K562 (cell line): ENCODE data around the gene CPED1. TPM values are rescaled to one million over a fixed set of nuclear protein-coding genes. Genes with fewer than 3 reads are reported as not detected.

Source experiments
- ESRRB ChIP-seq: fragments of 250-450 bp; sonication (Bioruptor Pico); IDR thresholded peaks from 2 replicates; pipeline ENCODE4 v1.5.0; 2020; ENCODE audit warnings: mild to moderate bottlenecking, moderate library complexity, borderline replicate concordance
- FOS ChIP-seq: IDR thresholded peaks from 3 replicates; pipeline ENCODE4 v1.6.1; 2011; ENCODE audit not compliant: insufficient read length; ENCODE audit errors: extremely low read depth
- HDAC3 ChIP-seq: fragments of 450-650 bp; IDR thresholded peaks from 2 replicates; pipeline ENCODE4 v1.6.1; 2018; ENCODE audit warnings: borderline replicate concordance, mild to moderate bottlenecking, moderate library complexity; ENCODE audit not compliant: partially characterized antibody
- NONO ChIP-seq, 2 experiments: fragments of 200-400 bp in 1 of 2; fragments of 450-650 bp in 1 of 2; formaldehyde crosslinking in 1 of 2; IDR thresholded peaks; 2 replicates each; pipeline ENCODE4 v1.6.1; 2017; ENCODE audit warnings: low read depth in 2 of 2, mild to moderate bottlenecking in 2 of 2, moderate library complexity in 2 of 2, low read length in 1 of 2
- NUFIP1 ChIP-seq: fragments of 450-650 bp; IDR thresholded peaks from 2 replicates; pipeline ENCODE4 v1.6.1; 2018; ENCODE audit not compliant: partially characterized antibody
- SUPT5H ChIP-seq: fragments of 450-650 bp; IDR thresholded peaks from 2 replicates; pipeline ENCODE4 v1.6.1; 2016
- TSC22D4 ChIP-seq: fragments of 450-650 bp; IDR thresholded peaks from 2 replicates; pipeline ENCODE4 v1.6.1; 2016; ENCODE audit warnings: missing genetic modification characterization, missing biosample characterization, control low read depth
- ZEB2 ChIP-seq: fragments of 450-650 bp; IDR thresholded peaks from 2 replicates; pipeline ENCODE4 v1.6.1; 2016
- ZNF197 ChIP-seq: fragments of 200-800 bp; sonication (Bioruptor generic); IDR thresholded peaks from 2 replicates; pipeline ENCODE4 v1.6.1; 2016; ENCODE audit warnings: low read depth, missing genetic modification characterization, missing compliant biosample characterization
- ZNF584 ChIP-seq: fragments of 200-800 bp; sonication (Bioruptor generic); IDR thresholded peaks from 2 replicates; pipeline ENCODE4 v1.6.1; 2016; ENCODE audit warnings: low read depth, mild to moderate bottlenecking, missing genetic modification characterization, missing compliant biosample characterization
- ZZZ3 ChIP-seq: fragments of 450-650 bp; IDR thresholded peaks from 2 replicates; pipeline ENCODE4 v1.6.1; 2016; ENCODE audit warnings: antibody characterized with exemption, mild to moderate bottlenecking, moderate library complexity
- polyA plus RNA-seq, 8 experiments: library from polyadenylated mRNA; depleted of rRNA in 4 of 8; stranded (reverse) in 5 of 8; unstranded in 3 of 8; fragments of >200 nt; fragmentation: Nextera tagmentation in 2 of 8; fragmentation: Illumina TruSeq in 1 of 8; extraction: Ambion mirVana in 2 of 8; extraction: Trizol in 1 of 8; gene quantifications; 2 replicates each; pipeline versions ENCODE4 v1.2.1 to v1.2.3, GENCODE V29; 2011 to 2014; ENCODE audit warnings: inconsistent platforms in 1 of 8, missing spikeins in 1 of 8
- total RNA-seq, 7 experiments: library from RNA; depleted of rRNA in 6 of 7; stranded (reverse); fragments of >200 nt in 6 of 7; fragmentation: Illumina TruSeq in 2 of 7; extraction: Trizol in 2 of 7; gene quantifications; 2 replicates each; pipeline versions ENCODE4 v1.2.1 to v1.2.3, GENCODE V29; 2011 to 2021; ENCODE audit warnings: low replicate concordance in 1 of 7
- TF ChIP-seq, protein P1 (sequence below): sonication (generic); formaldehyde crosslinking; IDR thresholded peaks from 2 replicates; pipeline ENCODE4 v1.8.0; 2022; ENCODE audit warnings: mild to moderate bottlenecking, missing genetic modification reagents
- TF ChIP-seq, protein P2 (sequence below): fragments of 250-450 bp; sonication (Bioruptor Pico); IDR thresholded peaks from 2 replicates; pipeline ENCODE4 v1.5.0; 2020; ENCODE audit warnings: mild to moderate bottlenecking
- TF ChIP-seq, protein P3 (sequence below): fragments of 250-450 bp; sonication (Bioruptor Pico); IDR thresholded peaks from 2 replicates; pipeline ENCODE4 v1.8.0; 2021; ENCODE audit warnings: moderate library complexity, mild to moderate bottlenecking, inconsistent platforms
- TF ChIP-seq, protein P4 (sequence below): fragments of 250-450 bp; sonication (Bioruptor Pico); IDR thresholded peaks from 2 replicates; pipeline ENCODE4 v1.5.0; 2021
- TF ChIP-seq, protein P5 (sequence below): sonication (generic); formaldehyde crosslinking; IDR thresholded peaks from 2 replicates; pipeline ENCODE4 v1.8.1; 2023; ENCODE audit warnings: mild to moderate bottlenecking, missing genetic modification reagents
- TF ChIP-seq, protein P6 (sequence below): fragments of 450-650 bp; IDR thresholded peaks from 2 replicates; pipeline ENCODE4 v1.6.1; 2014; ENCODE audit warnings: low read depth, mild to moderate bottlenecking, moderate library complexity, borderline replicate concordance

Gene CPED1
- total and polyA plus RNA-seq, 9 of the 15 experiments (the other 6 are each of a cell fraction or from before 2014, with no cell fraction given): 195 to 393 (median 290) TPM

DNA sequence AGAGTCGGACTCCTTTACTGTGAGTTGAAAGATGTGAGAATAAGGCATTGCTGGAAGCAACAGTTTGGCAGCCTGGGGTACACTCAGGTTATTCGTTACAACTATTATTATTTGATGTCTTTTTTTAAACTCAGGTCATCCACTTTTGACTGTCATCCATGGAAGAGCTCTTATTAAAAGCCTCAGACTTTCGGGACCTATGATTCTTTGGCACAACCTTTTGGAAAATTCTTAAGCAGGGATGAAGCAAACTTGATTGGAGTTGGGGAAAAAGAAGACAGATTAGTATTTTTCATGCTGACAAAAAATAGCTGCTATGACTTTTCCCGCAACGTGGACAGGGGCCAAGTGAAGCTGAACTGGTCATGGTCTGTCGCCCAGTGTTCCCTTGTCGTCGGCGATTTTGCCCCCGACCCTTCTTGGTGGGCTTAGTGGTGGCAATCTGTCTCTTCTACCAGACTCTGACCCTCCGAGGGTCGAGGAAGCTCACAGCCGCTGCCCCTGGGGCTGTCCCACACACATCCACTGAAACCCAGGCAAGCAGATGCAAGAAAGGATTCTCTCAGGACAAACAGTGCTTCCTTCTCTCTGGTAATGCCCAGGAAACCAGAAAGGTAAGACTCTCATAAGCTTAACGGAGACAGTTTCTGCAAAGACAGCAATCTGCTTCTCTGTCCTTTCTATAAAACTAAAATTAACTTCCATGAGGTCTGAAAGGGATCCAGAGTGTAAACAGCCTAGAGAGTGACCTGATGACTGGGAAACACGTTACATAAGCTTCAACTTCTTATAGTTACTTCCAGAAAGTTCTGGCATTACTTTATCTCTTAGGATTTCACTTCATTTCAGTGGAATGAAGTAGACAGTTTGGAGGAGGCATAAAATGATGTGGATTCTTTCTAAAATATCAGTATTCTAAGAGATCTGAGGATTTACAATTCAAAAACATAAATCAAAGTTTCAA is 1.0 kb downstream of the CPED1 start (continued):
- TF ChIP-seq, protein P1, sequence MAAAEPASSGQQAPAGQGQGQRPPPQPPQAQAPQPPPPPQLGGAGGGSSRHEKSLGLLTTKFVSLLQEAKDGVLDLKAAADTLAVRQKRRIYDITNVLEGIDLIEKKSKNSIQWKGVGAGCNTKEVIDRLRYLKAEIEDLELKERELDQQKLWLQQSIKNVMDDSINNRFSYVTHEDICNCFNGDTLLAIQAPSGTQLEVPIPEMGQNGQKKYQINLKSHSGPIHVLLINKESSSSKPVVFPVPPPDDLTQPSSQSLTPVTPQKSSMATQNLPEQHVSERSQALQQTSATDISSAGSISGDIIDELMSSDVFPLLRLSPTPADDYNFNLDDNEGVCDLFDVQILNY (CRISPR knock-in tag): no peak
- TF ChIP-seq FOS (no peak), NUFIP1 (no peak), ZEB2 (no peak), ZNF584 (CRISPR knock-in tag) (no peak), NONO (IDR thresholded peaks at IDR 0.05; ENCODE audit: low read depth in 2 of 2, low read length in 1 of 2) (no peak), HDAC3 (no peak), TSC22D4 (tag) (no peak), SUPT5H (peak; percentile 13; the same call in 1 of the 2 replicates), ZZZ3 (no peak), ZNF197 (CRISPR knock-in tag) (no peak), ESRRB (CRISPR knock-in tag) (no peak)
- TF ChIP-seq, protein P2, sequence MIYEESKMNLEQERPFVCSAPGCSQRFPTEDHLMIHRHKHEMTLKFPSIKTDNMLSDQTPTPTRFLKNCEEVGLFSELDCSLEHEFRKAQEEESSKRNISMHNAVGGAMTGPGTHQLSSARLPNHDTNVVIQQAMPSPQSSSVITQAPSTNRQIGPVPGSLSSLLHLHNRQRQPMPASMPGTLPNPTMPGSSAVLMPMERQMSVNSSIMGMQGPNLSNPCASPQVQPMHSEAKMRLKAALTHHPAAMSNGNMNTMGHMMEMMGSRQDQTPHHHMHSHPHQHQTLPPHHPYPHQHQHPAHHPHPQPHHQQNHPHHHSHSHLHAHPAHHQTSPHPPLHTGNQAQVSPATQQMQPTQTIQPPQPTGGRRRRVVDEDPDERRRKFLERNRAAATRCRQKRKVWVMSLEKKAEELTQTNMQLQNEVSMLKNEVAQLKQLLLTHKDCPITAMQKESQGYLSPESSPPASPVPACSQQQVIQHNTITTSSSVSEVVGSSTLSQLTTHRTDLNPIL (CRISPR knock-in tag): 0 out of 2 replicates have a peak, but pooled peaks have one; percentile 4
- TF ChIP-seq, protein P3, sequence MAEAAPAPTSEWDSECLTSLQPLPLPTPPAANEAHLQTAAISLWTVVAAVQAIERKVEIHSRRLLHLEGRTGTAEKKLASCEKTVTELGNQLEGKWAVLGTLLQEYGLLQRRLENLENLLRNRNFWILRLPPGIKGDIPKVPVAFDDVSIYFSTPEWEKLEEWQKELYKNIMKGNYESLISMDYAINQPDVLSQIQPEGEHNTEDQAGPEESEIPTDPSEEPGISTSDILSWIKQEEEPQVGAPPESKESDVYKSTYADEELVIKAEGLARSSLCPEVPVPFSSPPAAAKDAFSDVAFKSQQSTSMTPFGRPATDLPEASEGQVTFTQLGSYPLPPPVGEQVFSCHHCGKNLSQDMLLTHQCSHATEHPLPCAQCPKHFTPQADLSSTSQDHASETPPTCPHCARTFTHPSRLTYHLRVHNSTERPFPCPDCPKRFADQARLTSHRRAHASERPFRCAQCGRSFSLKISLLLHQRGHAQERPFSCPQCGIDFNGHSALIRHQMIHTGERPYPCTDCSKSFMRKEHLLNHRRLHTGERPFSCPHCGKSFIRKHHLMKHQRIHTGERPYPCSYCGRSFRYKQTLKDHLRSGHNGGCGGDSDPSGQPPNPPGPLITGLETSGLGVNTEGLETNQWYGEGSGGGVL (CRISPR knock-in tag): no peak; the same call in 1 of the 2 replicates
- TF ChIP-seq, protein P4, sequence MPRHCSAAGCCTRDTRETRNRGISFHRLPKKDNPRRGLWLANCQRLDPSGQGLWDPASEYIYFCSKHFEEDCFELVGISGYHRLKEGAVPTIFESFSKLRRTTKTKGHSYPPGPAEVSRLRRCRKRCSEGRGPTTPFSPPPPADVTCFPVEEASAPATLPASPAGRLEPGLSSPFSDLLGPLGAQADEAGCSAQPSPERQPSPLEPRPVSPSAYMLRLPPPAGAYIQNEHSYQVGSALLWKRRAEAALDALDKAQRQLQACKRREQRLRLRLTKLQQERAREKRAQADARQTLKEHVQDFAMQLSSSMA (CRISPR knock-in tag): 0 out of 2 replicates have a peak, but pooled peaks have one; percentile 43
- TF ChIP-seq, protein P5, sequence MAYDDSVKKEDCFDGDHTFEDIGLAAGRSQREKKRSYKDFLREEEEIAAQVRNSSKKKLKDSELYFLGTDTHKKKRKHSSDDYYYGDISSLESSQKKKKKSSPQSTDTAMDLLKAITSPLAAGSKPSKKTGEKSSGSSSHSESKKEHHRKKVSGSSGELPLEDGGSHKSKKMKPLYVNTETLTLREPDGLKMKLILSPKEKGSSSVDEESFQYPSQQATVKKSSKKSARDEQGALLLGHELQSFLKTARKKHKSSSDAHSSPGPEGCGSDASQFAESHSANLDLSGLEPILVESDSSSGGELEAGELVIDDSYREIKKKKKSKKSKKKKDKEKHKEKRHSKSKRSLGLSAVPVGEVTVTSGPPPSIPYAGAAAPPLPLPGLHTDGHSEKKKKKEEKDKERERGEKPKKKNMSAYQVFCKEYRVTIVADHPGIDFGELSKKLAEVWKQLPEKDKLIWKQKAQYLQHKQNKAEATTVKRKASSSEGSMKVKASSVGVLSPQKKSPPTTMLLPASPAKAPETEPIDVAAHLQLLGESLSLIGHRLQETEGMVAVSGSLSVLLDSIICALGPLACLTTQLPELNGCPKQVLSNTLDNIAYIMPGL (CRISPR knock-in tag): no peak
- TF ChIP-seq, protein P6, sequence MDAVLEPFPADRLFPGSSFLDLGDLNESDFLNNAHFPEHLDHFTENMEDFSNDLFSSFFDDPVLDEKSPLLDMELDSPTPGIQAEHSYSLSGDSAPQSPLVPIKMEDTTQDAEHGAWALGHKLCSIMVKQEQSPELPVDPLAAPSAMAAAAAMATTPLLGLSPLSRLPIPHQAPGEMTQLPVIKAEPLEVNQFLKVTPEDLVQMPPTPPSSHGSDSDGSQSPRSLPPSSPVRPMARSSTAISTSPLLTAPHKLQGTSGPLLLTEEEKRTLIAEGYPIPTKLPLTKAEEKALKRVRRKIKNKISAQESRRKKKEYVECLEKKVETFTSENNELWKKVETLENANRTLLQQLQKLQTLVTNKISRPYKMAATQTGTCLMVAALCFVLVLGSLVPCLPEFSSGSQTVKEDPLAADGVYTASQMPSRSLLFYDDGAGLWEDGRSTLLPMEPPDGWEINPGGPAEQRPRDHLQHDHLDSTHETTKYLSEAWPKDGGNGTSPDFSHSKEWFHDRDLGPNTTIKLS: no peak
